MM.1S (cell line): ENCODE measurements around the gene ZNF225.

Experiments used
- CTCF ChIP-seq: fragments of 300-600 bp; sonication (generic); IDR thresholded peaks from 2 replicates; pipeline ENCODE4 v1.5.1; 2016; ENCODE audit warnings: antibody characterized with exemption, low read length, mixed read lengths
- EZH2 ChIP-seq: fragments of 300-600 bp; sonication (generic); optimal IDR thresholded peaks from 2 replicates; pipeline ENCODE3; 2017; ENCODE audit warnings: low read depth, mild to moderate bottlenecking, antibody characterized with exemption, low read length, mixed read lengths
- EZH2phosphoT487 ChIP-seq: fragments of 300-600 bp; sonication (generic); IDR thresholded peaks from 2 replicates; pipeline ENCODE4 v1.6.1; 2018; ENCODE audit warnings: antibody characterized with exemption, low read length

- TF ChIP-seq CTCF (no peak), EZH2phosphoT487 (no peak), EZH2 (no peak)
Observed at GRCh38 chr19:44151491-44151890, 38.3 kb downstream of the ZNF225 start.
